COLO668 (cell line): ENCODE measurements around the gene PHKG2.
"Not testable (repeated sequence)": the region's sequence is repeated elsewhere in the genome, so short reads cannot be mapped to it uniquely, and the experiment has no call there.

Experiments used
- DNase-seq: peaks from one replicate; lab custom pipeline; 2025; ENCODE audit not compliant: unreplicated experiment; lab: John Stamatoyannopoulos, UW

The PHKG2 gene, protein sequence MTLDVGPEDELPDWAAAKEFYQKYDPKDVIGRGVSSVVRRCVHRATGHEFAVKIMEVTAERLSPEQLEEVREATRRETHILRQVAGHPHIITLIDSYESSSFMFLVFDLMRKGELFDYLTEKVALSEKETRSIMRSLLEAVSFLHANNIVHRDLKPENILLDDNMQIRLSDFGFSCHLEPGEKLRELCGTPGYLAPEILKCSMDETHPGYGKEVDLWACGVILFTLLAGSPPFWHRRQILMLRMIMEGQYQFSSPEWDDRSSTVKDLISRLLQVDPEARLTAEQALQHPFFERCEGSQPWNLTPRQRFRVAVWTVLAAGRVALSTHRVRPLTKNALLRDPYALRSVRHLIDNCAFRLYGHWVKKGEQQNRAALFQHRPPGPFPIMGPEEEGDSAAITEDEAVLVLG

DNA sequence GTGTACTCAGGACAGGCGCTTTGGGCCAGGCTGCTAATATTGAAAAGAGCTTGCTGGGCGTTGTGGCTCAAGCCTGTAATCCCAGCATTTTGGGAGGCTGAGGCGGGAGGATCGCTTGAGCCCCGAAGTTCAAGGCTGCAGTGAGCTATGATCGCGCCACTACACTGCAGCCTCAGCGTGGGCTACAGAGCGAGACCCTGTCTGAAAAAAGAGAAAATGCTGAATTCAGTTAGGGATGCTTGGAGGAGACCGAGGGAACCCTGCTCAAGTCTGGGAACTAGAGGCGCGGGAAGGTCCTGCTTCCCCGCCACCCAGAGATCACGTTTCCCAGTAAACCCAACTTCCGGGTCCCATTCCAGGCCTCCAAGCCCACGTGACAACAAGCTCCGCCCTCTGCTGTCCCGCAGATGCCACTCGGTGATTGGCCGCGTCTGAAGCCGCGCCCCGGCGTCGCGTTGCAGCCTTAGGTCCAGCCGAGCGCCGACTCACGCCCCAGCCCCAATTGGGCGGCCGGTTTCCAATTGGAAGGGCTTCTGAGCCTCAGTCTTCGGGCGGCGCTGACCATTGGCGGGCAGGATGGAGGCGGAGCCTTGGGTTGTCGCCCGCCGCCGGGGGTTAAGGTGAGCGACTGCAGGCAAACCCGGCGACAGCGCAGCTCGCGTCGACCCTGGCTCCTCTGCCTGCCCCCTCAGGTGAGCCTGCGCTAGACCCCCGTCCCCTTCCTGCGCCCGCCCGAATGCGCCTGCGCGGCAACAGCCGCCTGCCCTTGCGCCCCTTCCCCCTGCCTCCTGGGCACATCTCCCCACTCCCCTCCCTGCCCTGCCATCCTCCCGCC, at the start of gene PHKG2:
PHKG2 (plus strand) TSS at position 627 of the 835 bp plus-strand sequence. CDS start 396 bp downstream, outside the sequence.
- DNase-seq = peak; percentile 99

DNA sequence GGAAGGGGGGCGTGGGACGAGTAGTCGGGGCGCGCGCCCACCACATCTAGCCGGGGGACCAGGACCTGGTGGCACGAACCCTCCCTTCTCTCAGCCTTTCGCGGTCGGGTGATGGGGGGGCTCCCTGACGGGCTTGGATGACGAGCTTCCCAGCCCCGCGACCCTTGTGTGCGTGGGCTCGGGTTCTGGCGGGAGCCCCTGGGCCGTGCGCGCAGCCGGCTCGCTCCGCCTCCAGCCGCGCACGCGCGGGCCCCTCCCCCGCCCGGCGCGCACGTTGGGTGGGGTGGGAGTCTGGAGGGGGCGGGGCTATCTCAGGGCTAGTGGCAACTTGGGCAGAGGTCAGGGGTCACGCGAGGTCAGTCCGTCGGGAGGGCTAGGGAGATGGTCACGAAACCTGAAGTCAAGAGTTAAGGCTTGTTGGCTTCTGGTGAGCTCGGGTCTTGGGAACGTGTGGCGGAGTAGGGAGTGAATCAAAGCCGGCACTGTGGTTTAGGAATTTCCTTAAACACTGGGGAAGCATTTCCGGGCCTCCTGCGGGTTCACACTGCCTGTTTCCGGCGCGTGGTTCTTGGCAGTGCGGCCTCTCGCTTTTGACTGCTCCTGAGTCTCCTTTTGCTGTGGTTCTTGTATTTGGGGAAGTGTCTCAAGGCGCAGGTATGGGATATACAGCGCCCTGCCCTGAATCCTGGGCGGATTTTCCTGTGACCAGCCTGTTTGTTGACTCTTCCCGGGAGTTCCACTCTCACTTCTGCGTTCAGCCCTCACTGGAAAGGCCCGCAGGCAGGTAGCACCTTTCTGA, 49.2 kb upstream of the PHKG2 start, which contains the start of gene SRCAP:
SRCAP (plus strand) TSS at position 356 of the 799 bp plus-strand sequence. CDS start 1,654 bp downstream, outside the sequence.
- peak; percentile 90 for DNase-seq

DNA sequence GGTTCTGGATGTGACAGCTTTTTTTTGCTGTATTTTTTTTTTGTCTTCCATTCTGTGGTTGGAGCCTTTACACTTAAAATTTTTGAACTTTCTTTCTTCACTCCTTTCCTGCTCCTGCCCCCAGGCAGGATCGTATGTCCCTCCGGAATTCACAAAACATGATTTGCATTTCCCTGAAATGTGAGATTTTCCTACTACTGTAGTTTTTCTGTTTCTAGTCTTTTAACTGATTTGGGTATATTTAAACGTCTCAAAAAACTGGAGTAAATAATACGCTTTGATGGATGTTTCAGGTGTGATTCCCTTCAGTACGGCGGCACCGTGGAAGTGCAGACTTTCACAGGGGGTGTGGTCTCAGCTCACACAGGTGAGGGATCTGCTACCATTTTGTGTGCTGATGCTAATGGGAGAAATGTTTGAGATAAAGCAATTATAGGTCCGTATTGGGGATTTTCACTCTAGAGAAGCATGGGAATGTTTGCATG, 48.6 kb upstream of the PHKG2 start:
- DNase-seq = peak; percentile 5

DNA sequence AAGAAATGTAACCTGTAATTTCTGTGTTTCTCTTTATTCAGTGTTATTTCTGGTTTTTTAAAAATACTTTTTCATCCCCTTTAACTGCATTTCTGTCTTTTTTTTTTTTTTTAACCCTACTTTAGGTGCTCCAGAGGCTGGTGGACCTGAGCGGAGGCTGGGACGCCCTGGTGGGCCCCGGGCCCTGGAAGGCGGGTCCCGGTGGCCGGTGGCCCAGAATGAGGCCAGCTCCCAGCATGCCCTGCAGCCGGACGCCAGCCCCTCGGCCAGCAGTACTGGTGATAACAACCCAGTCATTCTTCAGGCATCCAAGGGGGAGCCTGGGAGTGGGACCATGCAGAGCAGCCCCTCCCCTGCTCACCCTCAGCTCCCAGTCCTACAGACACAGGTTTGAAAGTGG, 47.7 kb upstream of the PHKG2 start:
- DNase-seq = no peak

DNA sequence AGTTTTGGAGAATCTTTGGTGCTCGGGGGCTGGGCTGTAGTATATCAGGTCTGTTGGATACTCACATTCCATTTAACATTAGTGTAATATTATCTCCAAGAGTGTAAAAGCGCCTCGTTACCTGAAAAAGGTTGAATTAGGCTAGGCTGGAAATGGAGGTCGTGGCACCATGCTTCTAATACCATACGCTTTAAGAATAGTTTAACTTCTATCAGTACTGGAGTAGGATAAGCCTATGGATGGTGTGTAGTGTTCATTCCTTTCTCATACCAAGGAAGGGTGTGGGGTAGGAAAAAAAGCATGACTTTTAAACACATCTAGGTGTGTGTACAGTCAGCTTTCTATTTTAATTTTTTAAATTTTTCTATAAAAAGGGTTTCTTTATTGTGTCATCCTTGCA, 47.3 kb upstream of the PHKG2 start:
- no peak for DNase-seq

DNA sequence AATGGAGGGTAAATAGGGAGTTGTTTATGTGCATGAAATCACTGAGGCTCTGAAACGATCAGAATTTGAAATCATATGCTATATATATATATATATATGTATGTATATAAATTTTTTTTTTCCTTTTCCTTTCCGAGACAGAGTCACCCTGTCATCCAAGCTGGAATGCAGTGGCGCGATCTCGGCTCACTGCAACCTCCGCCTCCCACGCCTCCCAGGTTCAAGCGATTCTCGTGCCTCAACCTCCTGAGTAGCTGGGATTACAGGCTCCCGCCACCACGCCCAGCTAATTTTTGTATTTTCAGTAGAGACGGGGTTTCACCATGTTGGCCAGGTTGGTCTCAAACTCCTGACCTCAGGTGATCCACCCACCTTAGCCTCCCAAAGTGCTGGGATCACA, 45.2 kb upstream of the PHKG2 start:
- not testable (repeated sequence) for DNase-seq

DNA sequence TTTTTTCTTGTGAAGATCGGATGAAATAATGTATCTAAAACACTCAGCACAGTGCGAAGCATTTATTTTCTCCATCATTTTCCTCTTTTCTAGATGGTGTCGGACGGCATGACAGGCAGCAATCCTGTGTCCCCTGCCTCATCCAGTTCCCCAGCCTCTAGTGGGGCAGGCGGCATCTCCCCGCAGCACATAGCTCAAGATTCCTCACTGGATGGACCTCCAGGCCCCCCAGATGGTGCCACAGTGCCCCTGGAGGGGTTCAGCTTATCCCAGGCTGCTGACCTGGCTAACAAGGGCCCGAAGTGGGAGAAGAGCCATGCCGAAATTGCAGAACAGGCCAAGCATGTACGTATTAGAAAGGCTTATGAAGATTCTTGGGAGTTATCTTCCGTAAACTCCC, 44.3 kb upstream of the PHKG2 start:
- no peak for DNase-seq

DNA sequence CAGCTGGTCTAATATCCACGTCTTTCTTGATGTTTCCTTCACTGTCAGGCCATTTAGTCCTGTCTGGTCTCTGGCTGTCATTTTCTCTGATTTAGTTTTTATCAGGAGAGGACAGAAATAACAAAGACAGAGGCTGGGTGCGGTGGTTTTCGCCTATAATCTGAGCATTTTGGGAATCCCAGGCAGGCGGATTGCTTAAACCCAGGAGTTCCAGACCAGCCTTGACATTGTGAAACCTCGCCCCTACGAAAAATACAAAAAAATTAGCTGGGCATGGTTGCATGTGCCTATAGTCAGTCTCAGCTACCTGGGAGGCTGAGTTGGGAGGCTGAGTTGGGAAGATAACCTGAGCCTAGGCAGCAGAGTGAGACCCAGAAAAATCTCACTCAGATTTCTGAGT, 42.2 kb upstream of the PHKG2 start:
- no peak for DNase-seq

DNA sequence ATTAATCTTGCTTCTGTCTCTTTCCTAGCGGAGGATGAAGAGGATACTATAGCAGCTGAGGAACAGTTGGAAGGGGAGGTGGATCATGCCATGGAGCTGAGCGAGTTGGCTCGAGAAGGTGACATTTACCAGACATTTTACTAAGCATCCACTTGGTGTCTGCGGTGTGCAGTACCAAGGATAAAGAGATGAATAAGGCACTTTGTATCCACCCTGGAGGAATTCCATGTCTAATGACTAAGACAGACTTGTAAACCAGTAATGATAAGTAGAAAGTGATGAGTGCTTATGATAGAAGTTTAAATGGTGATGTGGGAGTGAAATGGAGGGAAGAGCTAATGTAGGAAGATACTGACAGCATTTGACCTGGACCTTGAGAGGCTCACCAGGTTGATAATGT, 37.3 kb upstream of the PHKG2 start:
- no peak for DNase-seq

DNA sequence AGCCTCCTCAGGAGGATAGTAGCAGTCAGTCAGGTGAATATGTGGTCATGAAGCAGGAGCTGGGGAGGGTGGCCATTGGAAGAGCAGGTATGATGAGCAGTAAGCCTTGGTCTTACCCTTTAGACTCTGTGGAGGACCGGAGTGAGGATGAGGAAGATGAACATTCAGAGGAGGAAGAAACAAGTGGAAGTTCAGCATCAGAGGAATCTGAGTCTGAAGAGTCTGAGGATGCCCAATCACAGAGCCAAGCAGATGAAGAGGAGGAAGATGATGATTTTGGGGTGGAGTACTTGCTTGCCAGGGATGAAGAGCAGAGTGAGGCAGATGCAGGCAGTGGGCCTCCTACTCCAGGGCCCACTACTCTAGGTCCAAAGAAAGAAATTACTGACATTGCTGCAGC, 36.5 kb upstream of the PHKG2 start:
- no peak for DNase-seq

DNA sequence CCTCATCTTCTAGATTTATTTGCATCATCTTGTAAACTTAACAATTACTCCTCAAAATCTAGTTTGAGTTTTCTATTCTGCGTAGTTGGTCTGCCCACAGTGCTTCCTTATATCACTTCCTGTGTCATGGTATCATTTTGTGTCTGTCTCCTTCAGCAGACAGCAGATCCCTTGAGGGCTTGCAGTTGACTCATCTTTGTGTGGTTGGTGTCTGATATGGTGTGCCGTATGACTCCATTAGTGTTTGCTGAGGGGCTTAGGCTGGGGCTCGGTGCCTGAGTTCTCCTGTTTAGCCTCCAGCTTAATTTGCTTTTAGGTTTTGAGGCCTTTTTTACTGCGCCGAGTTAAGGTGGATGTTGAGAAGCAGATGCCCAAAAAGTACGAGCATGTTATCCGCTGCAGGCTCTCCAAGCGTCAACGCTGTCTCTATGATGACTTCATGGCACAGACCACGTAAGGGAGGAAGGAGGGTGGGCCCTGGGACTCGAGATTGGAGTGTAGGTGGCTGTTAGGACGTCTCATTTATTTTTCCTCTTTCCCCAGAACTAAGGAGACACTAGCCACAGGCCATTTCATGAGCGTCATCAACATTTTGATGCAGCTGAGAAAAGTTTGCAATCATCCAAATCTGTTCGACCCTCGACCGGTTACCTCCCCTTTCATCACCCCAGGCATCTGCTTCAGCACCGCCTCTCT, 32.3 kb upstream of the PHKG2 start:
- no peak for DNase-seq

DNA sequence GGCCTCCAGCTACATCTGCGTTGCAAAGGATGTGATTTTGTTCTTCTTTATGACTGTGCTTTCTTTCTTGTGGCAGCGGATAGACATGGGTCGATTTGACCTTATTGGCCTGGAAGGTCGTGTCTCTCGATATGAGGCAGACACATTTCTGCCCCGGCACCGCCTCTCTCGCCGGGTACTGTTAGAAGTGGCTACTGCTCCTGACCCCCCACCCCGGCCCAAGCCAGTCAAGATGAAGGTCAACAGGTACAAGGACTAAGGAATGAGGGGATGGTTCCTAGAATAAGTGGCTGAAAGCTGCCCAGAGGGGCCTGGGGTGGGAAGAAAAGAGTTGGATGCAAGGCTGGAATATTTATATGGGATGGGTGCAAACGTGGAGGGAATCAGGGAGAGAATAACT, 28.1 kb upstream of the PHKG2 start:
- DNase-seq = no peak

DNA sequence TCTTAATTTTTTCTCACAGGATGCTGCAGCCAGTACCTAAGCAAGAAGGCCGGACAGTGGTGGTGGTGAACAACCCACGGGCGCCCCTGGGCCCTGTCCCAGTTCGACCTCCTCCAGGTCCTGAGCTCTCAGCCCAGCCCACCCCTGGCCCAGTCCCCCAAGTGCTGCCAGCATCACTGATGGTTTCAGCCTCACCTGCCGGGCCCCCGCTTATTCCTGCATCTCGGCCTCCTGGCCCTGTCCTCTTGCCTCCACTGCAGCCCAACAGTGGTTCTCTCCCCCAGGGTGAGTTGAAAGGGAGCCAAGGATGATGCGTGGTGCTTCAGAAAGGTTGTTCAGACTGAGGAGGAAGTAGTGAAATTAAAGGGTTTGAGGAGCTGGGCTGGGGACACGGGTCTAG, 27.5 kb upstream of the PHKG2 start:
- DNase-seq = no peak

DNA sequence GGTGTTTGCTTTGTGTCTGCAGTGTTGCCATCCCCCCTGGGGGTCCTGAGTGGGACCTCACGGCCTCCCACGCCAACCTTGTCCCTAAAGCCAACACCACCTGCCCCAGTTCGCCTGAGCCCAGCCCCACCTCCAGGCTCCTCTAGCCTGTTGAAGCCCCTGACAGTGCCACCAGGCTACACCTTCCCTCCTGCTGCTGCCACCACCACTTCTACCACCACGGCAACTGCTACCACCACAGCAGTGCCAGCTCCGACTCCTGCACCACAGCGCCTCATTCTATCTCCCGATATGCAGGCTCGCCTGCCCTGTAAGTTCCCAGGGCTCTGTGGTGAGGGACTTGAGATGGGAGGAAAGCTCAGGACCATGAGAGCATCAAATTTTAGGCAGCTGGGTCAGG, 27.1 kb upstream of the PHKG2 start:
- no peak for DNase-seq

DNA sequence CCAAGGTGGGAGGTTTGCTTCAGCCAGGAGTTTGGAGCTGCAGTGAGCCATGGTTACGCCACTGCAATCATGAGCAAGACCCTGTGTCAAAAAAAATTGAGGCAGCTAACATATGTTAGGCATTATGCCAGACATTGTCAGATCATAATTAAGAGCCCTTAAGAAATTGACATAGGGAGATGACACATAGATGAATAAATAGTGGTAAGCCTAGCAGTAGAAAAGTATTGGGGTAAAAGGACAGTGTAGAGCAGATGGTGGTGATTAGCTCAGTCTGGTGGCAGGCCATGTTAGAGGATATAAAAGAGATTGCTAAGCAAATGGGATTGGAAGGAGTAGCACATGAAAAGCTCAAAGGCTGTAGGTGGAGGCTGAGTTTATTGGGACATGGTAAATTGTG, 26.6 kb upstream of the PHKG2 start:
- no peak for DNase-seq

DNA sequence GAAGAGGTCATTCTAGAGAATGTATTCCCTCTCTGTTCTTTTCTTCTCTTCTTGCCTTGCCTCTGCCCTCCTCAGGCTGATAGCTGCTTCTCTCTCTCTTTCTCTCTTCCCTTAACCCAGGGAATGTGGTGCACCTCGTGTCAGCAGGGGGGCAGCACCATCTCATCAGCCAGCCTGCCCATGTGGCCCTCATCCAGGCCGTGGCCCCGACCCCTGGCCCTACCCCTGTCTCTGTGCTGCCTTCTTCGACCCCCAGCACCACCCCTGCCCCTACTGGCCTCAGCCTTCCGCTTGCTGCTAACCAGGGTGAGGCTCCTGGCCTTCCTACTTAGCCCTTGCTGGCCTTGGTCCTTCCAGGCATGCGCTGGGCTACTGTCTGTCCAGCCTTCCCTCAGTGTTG, 25.8 kb upstream of the PHKG2 start:
- no peak for DNase-seq

DNA sequence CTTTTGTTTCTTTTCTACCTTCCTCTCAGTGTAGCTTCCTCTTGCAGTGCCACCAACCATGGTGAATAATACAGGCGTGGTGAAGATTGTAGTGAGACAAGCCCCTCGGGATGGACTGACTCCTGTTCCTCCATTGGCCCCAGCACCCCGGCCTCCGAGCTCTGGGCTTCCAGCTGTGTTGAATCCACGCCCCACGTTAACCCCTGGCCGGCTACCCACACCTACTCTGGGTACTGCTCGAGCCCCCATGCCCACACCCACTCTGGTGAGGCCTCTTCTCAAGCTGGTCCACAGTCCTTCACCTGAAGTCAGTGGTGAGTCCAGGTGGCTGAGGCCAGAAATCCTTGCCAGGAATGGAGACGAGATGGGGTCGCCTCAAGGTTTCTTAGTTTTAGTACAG, 25.3 kb upstream of the PHKG2 start:
- no peak for DNase-seq

DNA sequence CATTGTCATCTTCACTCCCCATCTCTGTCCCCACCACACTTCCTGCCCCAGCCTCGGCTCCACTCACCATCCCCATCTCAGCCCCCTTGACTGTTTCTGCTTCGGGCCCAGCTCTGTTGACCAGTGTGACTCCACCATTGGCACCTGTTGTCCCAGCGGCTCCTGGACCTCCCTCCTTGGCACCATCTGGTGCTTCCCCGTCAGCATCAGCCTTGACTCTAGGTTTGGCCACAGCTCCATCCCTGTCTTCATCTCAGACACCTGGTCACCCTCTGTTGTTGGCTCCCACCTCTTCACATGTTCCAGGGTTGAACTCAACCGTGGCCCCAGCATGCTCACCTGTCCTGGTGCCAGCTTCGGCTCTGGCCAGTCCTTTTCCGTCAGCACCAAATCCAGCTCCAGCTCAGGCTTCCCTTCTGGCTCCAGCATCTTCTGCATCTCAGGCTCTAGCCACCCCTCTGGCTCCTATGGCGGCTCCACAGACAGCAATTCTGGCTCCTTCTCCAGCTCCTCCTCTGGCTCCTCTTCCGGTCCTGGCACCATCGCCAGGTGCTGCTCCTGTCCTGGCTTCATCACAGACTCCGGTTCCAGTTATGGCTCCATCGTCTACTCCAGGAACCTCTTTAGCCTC, 24.4 kb upstream of the PHKG2 start:
- DNase-seq = no peak

DNA sequence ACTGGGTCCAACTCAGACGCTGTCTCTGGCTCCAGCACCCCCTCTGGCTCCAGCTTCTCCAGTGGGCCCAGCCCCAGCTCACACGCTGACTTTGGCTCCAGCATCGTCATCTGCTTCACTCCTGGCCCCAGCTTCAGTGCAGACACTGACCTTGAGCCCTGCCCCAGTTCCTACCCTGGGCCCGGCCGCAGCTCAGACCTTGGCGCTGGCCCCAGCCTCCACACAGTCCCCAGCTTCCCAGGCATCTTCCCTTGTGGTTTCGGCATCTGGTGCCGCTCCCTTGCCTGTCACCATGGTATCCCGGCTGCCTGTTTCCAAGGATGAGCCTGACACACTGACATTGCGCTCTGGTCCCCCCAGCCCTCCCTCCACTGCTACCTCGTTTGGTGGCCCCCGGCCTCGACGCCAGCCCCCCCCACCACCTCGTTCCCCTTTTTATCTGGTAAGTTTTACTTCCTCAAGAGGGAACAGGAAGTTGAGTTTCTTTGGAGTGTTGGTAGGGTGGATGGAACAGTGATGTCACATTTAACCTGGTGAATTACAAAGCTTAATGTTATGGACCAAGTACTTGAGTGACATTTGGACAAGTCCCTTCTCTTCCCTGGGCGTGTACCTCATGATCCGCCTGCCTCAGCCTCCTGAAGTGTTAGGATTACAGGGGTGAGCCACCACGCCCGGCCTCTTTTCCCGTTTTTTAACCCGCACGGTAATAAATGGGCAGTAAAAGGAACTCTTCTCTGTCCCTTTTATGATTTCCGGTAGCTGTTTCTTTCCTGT, 23.4 kb upstream of the PHKG2 start:
- DNase-seq = no peak
